ENCODE data around the gene TAF4.

Gene TAF4

DNA sequence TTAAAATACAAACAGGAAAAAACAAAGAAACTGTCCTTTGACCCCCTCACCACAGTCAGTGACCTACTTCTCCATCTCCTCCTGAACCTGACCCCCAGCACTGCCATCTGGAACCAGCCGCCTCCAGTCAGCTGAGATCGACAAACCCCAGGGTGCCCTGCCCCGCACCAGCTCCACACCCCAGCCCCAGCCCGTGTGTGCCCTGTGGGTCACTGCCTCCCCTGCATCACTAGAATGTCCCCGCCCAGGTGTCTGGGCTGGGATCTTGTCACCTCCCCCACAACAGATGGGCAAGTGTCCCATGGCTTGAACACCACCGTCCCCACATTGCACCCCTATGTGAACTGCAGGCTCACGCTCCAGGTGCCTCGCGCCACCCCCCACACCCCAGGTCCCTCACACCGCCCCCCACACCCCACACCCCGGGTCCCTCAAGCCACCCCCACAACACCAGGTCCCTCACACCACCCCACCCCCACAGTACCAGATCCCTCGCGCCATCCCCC lies 13.3 kb downstream of the TAF4 start:
- H3K36me3 Mint-ChIP-seq (ENCODE audit: insufficient read depth) = peaks cover 3% of the 10 kb centered on the region
- peaks cover 79% of the 10 kb centered on the region for H3K4me1 Mint-ChIP-seq
- no peak overlapping the region for H3K4me3 Mint-ChIP-seq

DNA sequence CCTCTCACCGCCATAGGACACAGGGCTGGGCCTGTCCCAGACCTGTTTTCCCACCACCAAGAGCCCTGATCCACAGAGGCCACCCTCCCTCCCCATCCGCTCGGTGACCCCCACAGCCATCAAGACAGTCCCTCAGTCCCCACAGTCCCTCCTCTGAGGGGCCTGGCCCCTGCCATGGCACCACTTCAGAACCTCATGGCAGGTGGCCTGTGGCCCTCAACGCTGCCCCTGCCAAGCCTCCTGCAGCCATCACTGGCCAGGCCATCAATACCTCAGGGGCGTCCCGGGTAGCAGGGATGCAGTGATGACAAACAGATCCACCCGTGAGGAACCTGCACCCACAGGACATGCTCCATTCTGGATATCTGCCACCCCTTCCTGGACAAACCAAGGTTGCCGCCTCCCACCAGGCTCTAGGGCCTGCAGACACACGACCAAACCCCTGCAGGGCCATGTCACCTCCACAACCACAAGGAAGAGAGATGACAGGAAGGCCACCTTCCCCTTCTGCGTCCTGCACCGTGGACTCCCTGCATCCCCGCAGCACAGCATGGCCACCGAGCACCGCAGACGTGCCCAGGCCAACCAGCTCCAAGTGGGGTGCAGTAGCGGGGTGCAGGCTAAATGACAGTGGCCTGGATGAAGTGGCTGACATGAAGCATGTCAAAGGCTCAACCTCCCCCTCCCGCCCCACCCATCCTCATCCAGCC lies 14.0 kb downstream of the TAF4 start:
- Mint-ChIP-seq H3K4me3 (no peak overlapping the region), H3K9me3 (no peaks in the 10 kb centered on the region), H3K4me1 (peaks cover 79% of the 10 kb centered on the region), H3K27ac (ENCODE audit: low read depth) (peak overlapping the region; percentile 51), H3K36me3 (ENCODE audit: insufficient read depth) (peaks cover 3% of the 10 kb centered on the region), H3K27me3 (no peaks in the 10 kb centered on the region)
- no peak for DNase-seq (ENCODE audit: low spot score in 2 of 2)
- ATAC-seq (replicated peaks; ENCODE audit: extremely low read depth, poor library complexity, severe bottlenecking) = no peak

More for the DNA sequence above, 13.3 kb downstream of the TAF4 start:
- ATAC-seq (replicated peaks; ENCODE audit: extremely low read depth, poor library complexity, severe bottlenecking) = no peak
- H3K27me3 Mint-ChIP-seq = no peaks in the 10 kb centered on the region
- H3K9me3 Mint-ChIP-seq = no peaks in the 10 kb centered on the region
- DNase-seq (ENCODE audit: low spot score in 2 of 2) = no peak
- H3K27ac Mint-ChIP-seq (ENCODE audit: low read depth) = peak overlapping the region; percentile 51

DNA sequence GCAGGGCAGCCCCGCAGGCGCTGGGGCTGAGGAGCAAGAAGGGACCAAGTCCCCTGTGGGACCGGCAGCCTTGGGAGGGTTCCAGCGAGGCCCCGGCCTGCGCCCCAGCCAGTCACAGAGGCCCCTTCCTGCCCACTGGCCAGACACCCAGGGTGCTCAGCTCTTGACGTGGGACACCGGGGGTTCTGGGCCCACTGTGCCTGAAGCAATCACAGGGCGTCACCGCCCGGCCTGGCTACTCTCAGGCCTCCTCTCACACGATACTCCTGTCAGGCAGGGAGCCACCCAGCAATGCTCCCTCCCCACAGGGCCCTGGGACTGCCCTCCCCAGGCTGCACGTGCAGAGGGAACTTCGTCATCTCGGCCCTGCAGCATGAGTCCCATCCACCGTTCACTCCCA lies 14.5 kb downstream of the TAF4 start:
- Mint-ChIP-seq H3K36me3 (ENCODE audit: insufficient read depth) (no peaks in the 10 kb centered on the region), H3K9me3 (no peaks in the 10 kb centered on the region), H3K27me3 (no peaks in the 10 kb centered on the region), H3K27ac (ENCODE audit: low read depth) (no peak overlapping the region), H3K4me1 (peaks cover 80% of the 10 kb centered on the region), H3K4me3 (no peak overlapping the region)
- ATAC-seq (replicated peaks; ENCODE audit: extremely low read depth, poor library complexity, severe bottlenecking) (no peak), DNase-seq (ENCODE audit: low spot score in 2 of 2) (no peak)

DNA sequence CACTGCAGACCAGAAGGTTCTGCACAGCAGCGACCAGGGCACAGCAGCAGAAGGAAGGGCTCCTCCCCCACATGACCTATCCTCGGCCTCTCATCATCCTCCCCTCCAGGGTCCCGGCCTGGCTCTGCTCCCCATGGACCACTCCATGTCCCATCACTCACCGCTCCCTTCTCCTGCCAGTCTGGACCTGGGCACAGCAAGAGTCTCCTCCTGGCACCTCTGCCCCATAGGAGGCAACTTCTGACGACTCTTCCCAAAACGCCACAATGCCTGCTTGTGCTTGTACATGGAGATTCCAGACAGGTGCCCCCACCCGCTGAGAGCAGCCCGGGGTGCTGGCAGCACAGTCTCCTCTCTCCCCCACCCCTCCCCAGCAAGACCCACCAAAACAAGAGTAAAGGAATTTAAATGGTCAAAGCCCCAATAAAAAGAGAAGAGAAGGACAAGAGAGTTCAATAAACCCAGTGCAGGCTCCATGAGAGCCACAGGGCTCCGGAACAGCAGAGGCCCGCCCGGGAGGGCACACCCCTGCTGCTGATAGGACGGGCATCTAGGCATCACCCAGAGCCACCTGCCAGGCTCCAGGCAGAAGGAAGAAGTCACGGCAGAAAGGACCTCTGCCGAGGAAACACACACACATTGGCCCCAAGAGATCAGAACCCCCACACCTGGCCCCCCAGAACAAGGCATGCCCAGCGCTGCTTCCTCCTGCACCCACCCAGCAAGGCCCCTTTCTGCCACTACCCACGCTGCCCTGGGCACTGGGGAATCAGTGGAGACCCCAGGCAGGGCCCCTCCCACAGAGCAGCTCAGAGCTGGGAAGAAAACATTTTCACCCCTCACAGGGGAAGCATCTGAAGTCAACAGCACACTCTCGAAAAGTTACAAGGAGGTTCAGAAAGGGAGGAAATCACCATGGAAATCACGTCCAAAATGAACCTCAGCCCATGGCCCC lies 15.2 kb downstream of the TAF4 start:
- ATAC-seq (replicated peaks; ENCODE audit: extremely low read depth, poor library complexity, severe bottlenecking) (no peak), DNase-seq (ENCODE audit: low spot score in 2 of 2) (no peak)
- Mint-ChIP-seq H3K36me3 (ENCODE audit: insufficient read depth) (no peaks in the 10 kb centered on the region), H3K27ac (ENCODE audit: low read depth) (peak overlapping the region; percentile 81), H3K9me3 (no peaks in the 10 kb centered on the region), H3K27me3 (no peaks in the 10 kb centered on the region), H3K4me1 (peaks cover 81% of the 10 kb centered on the region), H3K4me3 (no peak overlapping the region)

DNA sequence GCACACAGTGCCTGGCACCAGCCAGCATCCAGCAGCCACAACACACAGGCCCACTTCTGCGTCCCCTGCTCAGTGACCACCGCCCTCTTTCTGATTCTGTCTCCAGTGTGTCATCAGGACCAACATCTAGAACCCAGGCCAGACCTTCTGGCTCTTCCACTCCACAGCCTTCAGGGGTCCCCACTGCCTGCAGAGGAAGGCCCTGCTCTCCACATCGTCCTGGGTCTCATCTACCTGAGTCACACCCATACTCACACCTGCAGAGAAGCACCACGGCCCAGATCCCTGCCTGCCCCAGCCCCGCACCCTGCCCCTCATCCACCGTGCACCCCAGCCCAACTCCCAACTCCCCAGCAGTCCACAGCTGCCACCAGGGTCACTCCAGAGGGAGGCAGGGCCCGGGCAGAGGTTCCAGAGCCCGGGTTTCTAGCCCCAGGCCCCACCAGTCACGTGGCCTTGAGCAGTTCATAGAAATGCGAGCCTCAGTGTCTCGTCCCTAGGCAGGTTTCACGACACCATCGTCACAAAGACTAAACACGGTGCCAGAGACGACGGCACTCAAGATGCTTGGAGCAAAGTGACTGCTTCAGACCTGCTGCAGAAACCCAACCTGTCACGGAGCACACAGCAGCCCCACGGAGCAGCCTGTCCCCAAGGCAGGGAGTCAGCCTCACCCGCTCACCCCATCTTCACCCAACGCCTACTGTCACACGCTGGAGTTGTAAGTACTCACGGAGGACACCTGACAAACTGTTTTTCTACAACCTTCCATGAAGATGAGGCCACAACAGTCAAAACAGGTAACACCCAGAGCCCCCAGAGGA lies 16.1 kb downstream of the TAF4 start:
- DNase-seq (ENCODE audit: low spot score in 2 of 2) = no peak
- Mint-ChIP-seq H3K27me3 (no peaks in the 10 kb centered on the region), H3K4me1 (peaks cover 79% of the 10 kb centered on the region), H3K36me3 (ENCODE audit: insufficient read depth) (no peaks in the 10 kb centered on the region), H3K9me3 (no peaks in the 10 kb centered on the region), H3K4me3 (no peak overlapping the region), H3K27ac (ENCODE audit: low read depth) (peak overlapping the region; percentile 81)
- no peak for ATAC-seq (replicated peaks; ENCODE audit: extremely low read depth, poor library complexity, severe bottlenecking)

GRCh38 chr20:62048821-62049291 lies 16.8 kb downstream of the TAF4 start:
- DNase-seq (ENCODE audit: low spot score in 2 of 2) (no peak), ATAC-seq (replicated peaks; ENCODE audit: extremely low read depth, poor library complexity, severe bottlenecking) (no peak)
- H3K4me3 Mint-ChIP-seq = no peak overlapping the region
- H3K9me3 Mint-ChIP-seq = no peaks in the 10 kb centered on the region
- no peaks in the 10 kb centered on the region for H3K36me3 Mint-ChIP-seq (ENCODE audit: insufficient read depth)
- peak overlapping the region; percentile 81 for H3K27ac Mint-ChIP-seq (ENCODE audit: low read depth)
- H3K4me1 Mint-ChIP-seq = peaks cover 79% of the 10 kb centered on the region
- H3K27me3 Mint-ChIP-seq = no peaks in the 10 kb centered on the region

DNA sequence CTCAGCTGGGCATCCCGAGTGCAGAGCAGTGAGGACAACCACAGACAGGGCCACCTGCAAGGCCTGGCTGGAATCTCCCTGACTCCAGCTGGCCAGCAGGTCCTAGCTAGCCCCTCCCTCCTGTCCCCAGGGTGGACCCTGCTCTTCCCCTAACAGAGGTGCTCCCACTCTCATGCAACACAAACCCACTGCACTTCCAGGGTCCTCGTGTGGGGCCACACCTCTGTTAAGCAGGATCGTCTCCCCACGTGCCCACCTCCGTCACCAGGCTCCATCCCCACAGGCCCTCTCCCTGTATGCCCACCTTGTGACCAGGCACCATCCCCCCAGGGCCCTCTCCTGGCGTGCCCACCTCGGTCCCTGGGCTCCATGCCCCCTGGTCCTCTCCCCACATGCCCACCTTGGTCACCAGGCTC lies 17.3 kb downstream of the TAF4 start:
- peaks cover 84% of the 10 kb centered on the region for H3K4me1 Mint-ChIP-seq
- H3K27ac Mint-ChIP-seq (ENCODE audit: low read depth) = no peak overlapping the region
- H3K36me3 Mint-ChIP-seq (ENCODE audit: insufficient read depth) = no peaks in the 10 kb centered on the region
- DNase-seq (ENCODE audit: low spot score in 2 of 2) (no peak), ATAC-seq (replicated peaks; ENCODE audit: extremely low read depth, poor library complexity, severe bottlenecking) (no peak)
- no peaks in the 10 kb centered on the region for H3K9me3 Mint-ChIP-seq
- H3K27me3 Mint-ChIP-seq = no peaks in the 10 kb centered on the region
- no peak overlapping the region for H3K4me3 Mint-ChIP-seq

DNA sequence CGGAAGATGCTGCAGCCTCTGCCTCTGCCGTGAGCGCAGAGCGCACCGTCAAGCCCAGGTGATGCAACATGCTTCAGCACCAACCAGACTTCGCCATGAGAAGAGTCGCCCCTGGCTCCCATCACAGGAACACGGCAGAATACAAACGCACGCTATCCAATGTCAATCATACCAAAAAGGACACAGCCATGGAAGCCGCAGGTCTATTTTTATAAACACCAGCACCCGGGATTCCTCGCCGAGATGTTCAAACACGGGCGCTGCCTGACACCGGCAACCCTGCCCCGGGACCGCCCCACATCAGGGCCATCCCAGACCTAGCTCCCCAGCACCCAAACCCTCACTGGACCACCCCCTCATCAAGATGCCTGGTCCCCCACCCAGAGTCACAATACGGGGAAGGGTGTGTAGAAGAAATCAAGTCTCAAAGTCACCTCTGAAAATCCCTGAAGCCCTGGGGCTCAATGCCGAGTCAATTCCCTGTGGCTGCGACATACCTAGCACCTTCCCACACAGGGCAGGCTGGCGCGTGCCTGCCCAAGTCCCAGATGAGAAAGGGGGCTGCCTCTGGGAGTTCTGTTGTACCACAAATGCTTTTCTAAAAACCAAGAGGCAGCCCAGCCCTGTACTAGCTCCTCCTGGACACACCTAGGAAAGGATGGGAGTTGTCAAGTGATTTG lies 17.9 kb downstream of the TAF4 start:
- no peaks in the 10 kb centered on the region for H3K9me3 Mint-ChIP-seq
- peaks cover 84% of the 10 kb centered on the region for H3K4me1 Mint-ChIP-seq
- ATAC-seq (replicated peaks; ENCODE audit: extremely low read depth, poor library complexity, severe bottlenecking) (no peak), DNase-seq (ENCODE audit: low spot score in 2 of 2) (no peak)
- no peaks in the 10 kb centered on the region for H3K27me3 Mint-ChIP-seq
- H3K27ac Mint-ChIP-seq (ENCODE audit: low read depth) = no peak overlapping the region
- H3K36me3 Mint-ChIP-seq (ENCODE audit: insufficient read depth) = no peaks in the 10 kb centered on the region
- no peak overlapping the region for H3K4me3 Mint-ChIP-seq

DNA sequence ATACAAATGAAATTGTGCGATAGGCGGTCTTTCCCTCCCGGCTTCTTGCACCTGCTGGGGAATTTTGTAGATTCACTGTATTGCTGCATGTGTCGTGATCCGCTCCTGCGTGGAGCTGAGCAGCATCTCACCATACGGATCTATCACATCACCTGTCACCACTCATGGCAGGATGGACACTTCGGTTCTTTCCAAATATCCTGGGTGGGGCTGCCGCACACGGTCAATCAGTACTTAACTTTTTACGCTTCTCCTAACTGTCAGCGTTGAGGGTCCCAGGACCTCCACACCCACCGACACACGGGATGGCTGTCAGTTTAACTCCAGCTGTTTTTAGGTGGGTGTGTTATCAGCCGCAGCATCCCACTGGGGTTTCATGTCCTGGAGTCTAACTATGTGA lies 19.2 kb downstream of the TAF4 start:
- no peak for DNase-seq (ENCODE audit: low spot score in 2 of 2)
- Mint-ChIP-seq H3K27me3 (no peaks in the 10 kb centered on the region), H3K27ac (ENCODE audit: low read depth) (no peak overlapping the region), H3K36me3 (ENCODE audit: insufficient read depth) (peaks cover 1% of the 10 kb centered on the region), H3K4me3 (no peak overlapping the region), H3K4me1 (peaks cover 82% of the 10 kb centered on the region), H3K9me3 (no peaks in the 10 kb centered on the region)
- ATAC-seq (replicated peaks; ENCODE audit: extremely low read depth, poor library complexity, severe bottlenecking) = no peak

DNA sequence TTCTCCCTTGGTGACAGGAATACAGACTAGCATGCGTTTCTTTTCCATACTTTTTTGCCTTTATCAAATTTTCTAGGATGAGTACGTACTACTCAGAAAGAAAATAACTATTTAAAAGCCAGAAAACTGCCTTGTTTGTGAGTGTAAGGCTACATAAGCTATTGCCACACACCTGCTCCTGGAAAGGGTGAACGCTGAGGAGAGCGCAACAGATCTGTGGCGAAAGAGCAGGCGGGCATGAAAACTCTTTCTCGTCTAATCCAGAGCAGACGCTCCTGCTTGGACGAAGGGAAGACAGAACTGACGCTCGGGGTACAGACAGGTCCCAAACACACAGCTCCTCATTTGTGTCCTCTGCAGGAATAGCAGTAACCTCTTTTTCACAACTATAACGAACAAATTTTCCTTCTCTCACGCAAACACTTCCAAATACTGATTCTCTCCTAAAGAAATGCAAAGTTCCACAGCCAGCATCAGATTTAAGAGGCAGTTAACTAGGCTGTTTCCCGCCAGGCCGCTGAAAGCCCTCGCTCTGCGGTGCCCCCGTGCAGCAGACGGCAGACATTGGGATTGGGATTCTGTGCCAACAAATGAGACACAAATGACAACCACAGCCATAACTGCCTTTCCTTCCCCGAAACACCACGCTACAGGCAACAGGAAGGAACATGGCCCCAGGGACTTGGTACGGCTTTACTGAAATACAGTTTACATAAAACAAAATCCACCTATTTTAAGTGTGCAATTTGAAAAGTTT lies 20.0 kb downstream of the TAF4 start:
- Mint-ChIP-seq H3K27ac (ENCODE audit: low read depth) (no peak overlapping the region), H3K27me3 (no peaks in the 10 kb centered on the region), H3K4me3 (no peak overlapping the region), H3K4me1 (peaks cover 79% of the 10 kb centered on the region), H3K36me3 (ENCODE audit: insufficient read depth) (peaks cover 1% of the 10 kb centered on the region), H3K9me3 (no peaks in the 10 kb centered on the region)
- DNase-seq (ENCODE audit: low spot score in 2 of 2) (no peak), ATAC-seq (replicated peaks; ENCODE audit: extremely low read depth, poor library complexity, severe bottlenecking) (no peak)

GRCh38 chr20:62045118-62045517 lies 20.6 kb downstream of the TAF4 start:
- Mint-ChIP-seq H3K4me3 (no peak overlapping the region), H3K27me3 (no peaks in the 10 kb centered on the region), H3K36me3 (ENCODE audit: insufficient read depth) (peaks cover 1% of the 10 kb centered on the region), H3K4me1 (peaks cover 79% of the 10 kb centered on the region), H3K9me3 (no peaks in the 10 kb centered on the region), H3K27ac (ENCODE audit: low read depth) (no peak overlapping the region)
- DNase-seq (ENCODE audit: low spot score in 2 of 2) (no peak), ATAC-seq (replicated peaks; ENCODE audit: extremely low read depth, poor library complexity, severe bottlenecking) (no peak)

Data from central memory CD8-positive, alpha-beta T cell (primary cell).